GM23338 (cell line): ENCODE results near the gene WDR33.

ENCODE experiments used
- CREB1 ChIP-seq: fragments of 250-450 bp; sonication (Bioruptor Pico); IDR thresholded peaks from 2 replicates; pipeline ENCODE4 v1.5.0; 2020; ENCODE audit warnings: low read depth, mild to moderate bottlenecking, moderate library complexity
- CTCF ChIP-seq, 2 experiments: fragments of 200-600 bp in 1 of 2; sonication (generic) in 1 of 2; conservative IDR thresholded peaks; 2 replicates each; pipeline versions ENCODE4 v1.5.1 to v1.6.1; 2016 to 2017; ENCODE audit warnings: antibody characterized with exemption in 2 of 2, low read depth in 2 of 2, mild to moderate bottlenecking in 2 of 2, moderate library complexity in 1 of 2
- ETS1 ChIP-seq: IDR thresholded peaks from 2 replicates; pipeline ENCODE4 v1.6.1; 2016; ENCODE audit warnings: antibody characterized with exemption
- EZH2 ChIP-seq: fragments of 200-600 bp; sonication (generic); IDR thresholded peaks from one replicate; pipeline ENCODE4 v1.8.0; 2017; ENCODE audit warnings: antibody characterized with exemption, mild to moderate bottlenecking, low read depth; ENCODE audit not compliant: unreplicated experiment
- EZH2phosphoT487 ChIP-seq: fragments of 200-600 bp; sonication (generic); IDR thresholded peaks from one replicate; pipeline ENCODE4 v1.8.1; 2018; ENCODE audit warnings: antibody characterized with exemption; ENCODE audit not compliant: unreplicated experiment
- JUNB ChIP-seq: IDR thresholded peaks from one replicate; pipeline ENCODE4 v1.6.1; 2016; ENCODE audit warnings: antibody characterized with exemption; ENCODE audit not compliant: unreplicated experiment
- NANOG ChIP-seq: IDR thresholded peaks from 2 replicates; pipeline ENCODE4 v1.6.1; 2016; ENCODE audit warnings: antibody characterized with exemption, borderline replicate concordance
- POLR2AphosphoS5 ChIP-seq: IDR thresholded peaks from 2 replicates; pipeline ENCODE4 v1.6.1; 2016; ENCODE audit warnings: antibody characterized with exemption, low read depth
- REST ChIP-seq: IDR thresholded peaks from one replicate; pipeline ENCODE4 v1.6.1; 2018; ENCODE audit warnings: antibody characterized with exemption; ENCODE audit not compliant: unreplicated experiment
- ZNF114 ChIP-seq: fragments of 250-450 bp; sonication (Bioruptor Pico); IDR thresholded peaks from 2 replicates; pipeline ENCODE4 v1.5.0; 2020; ENCODE audit warnings: mild to moderate bottlenecking, moderate library complexity
- ZNF331 ChIP-seq: fragments of 250-450 bp; sonication (Bioruptor Pico); IDR thresholded peaks from 2 replicates; pipeline ENCODE4 v1.5.0; 2020; ENCODE audit warnings: low read depth, mild to moderate bottlenecking, moderate library complexity
- ZNF462 ChIP-seq: fragments of 250-450 bp; sonication (Bioruptor Pico); IDR thresholded peaks from 2 replicates; pipeline ENCODE4 v1.5.0; 2020; ENCODE audit warnings: mild to moderate bottlenecking, moderate library complexity

DNA sequence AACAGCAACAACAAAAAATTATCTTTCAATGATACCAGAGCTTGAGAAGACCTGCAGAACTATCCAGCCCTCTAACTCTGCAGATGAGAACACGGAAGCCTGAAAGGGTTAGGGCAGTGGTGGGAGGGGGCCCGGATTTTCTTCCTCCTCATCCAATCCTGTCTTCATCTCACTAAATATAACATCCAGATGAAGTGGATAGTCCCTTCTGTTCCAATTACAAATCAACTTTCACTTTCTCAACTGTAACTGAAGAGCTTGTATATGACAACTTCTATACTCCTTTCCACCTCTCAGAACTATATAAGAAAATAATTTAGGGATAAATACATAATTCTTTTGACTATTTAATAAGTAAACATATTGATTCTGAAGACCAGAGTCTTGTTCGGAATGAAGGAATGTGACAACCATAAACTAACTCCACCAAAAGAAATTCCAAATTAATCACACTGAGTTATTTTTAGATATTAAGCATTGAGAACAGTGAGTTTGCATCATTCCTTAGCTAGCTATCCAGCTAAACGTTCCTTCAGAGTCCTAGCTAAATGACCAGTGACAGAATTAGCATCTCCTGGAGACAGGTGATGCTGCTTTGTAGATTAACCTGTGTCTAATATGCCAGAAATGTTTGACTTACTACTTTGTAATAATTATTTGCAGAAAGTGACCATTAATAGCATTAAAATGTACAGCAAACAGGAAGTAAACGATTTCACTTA lies 77.0 kb downstream of the WDR33 start:
- TF ChIP-seq CTCF (conservative IDR thresholded peaks at IDR 0.05; ENCODE audit: low read depth in 2 of 2) (no peak), EZH2phosphoT487 (no peak), REST (no peak), POLR2AphosphoS5 (no peak), CREB1 (CRISPR knock-in tag) (no peak), EZH2 (no peak), NANOG (no peak), ZNF462 (no peak), JUNB (no peak), ZNF114 (CRISPR knock-in tag) (no peak), ETS1 (no peak), ZNF331 (no peak)
